SK-N-SH treated with all-trans-retinoic acid at 6 μM for 48 hours (cell line): ENCODE results near the gene C1RL.

Source experiments
- CSDC2 ChIP-seq: fragments of 250-450 bp; sonication (Bioruptor Pico); IDR thresholded peaks from 2 replicates; pipeline ENCODE4 v1.5.0; 2020; ENCODE audit warnings: mild to moderate bottlenecking, moderate library complexity
- ESRRG ChIP-seq: fragments of 250-450 bp; sonication (Bioruptor Pico); IDR thresholded peaks from 2 replicates; pipeline ENCODE4 v1.6.1; 2021; ENCODE audit warnings: mild to moderate bottlenecking
- OSR1 ChIP-seq: fragments of 250-450 bp; sonication (Bioruptor Pico); IDR thresholded peaks from 2 replicates; pipeline ENCODE4 v1.8.0; 2022; ENCODE audit warnings: moderate library complexity, mild to moderate bottlenecking, inconsistent platforms
- PATZ1 ChIP-seq: fragments of 250-450 bp; sonication (Bioruptor Pico); IDR thresholded peaks from 2 replicates; pipeline ENCODE4 v1.8.0; 2020; ENCODE audit warnings: mild to moderate bottlenecking, moderate library complexity, borderline replicate concordance
- POU6F1 ChIP-seq: fragments of 250-450 bp; sonication (Bioruptor Pico); IDR thresholded peaks from 2 replicates; pipeline ENCODE4 v1.8.0; 2021; ENCODE audit warnings: low read depth, mild to moderate bottlenecking, moderate library complexity, borderline replicate concordance
- PPARA ChIP-seq: fragments of 250-450 bp; sonication (Bioruptor Pico); IDR thresholded peaks from 2 replicates; pipeline ENCODE4 v1.5.0; 2020; ENCODE audit warnings: mild to moderate bottlenecking, borderline replicate concordance
- RARB ChIP-seq: fragments of 250-450 bp; sonication (Bioruptor Pico); IDR thresholded peaks from 2 replicates; pipeline ENCODE4 v1.8.0; 2021; ENCODE audit warnings: mild to moderate bottlenecking, moderate library complexity
- SNAI2 ChIP-seq: fragments of 250-450 bp; sonication (Bioruptor Pico); IDR thresholded peaks from 2 replicates; pipeline ENCODE4 v1.5.0; 2020; ENCODE audit warnings: mild to moderate bottlenecking, moderate library complexity
- TCF4 ChIP-seq: fragments of 250-450 bp; sonication (Bioruptor Pico); IDR thresholded peaks from 2 replicates; pipeline ENCODE4 v1.8.0; 2021; ENCODE audit warnings: mild to moderate bottlenecking, moderate library complexity, borderline replicate concordance
- ZFP3 ChIP-seq: fragments of 250-450 bp; sonication (Bioruptor Pico); IDR thresholded peaks from 2 replicates; pipeline ENCODE4 v1.5.0; 2020; ENCODE audit warnings: mild to moderate bottlenecking, moderate library complexity
- ZFP30 ChIP-seq: fragments of 450-650 bp; formaldehyde crosslinking; IDR thresholded peaks from 2 replicates; pipeline ENCODE4 v1.5.0; 2022; ENCODE audit warnings: mild to moderate bottlenecking, moderate library complexity
- ZNF8 ChIP-seq: fragments of 450-650 bp; formaldehyde crosslinking; IDR thresholded peaks from 2 replicates; pipeline ENCODE4 v1.5.0; 2020; ENCODE audit warnings: mild to moderate bottlenecking, moderate library complexity

GRCh38 chr12:7058163-7058845 is 50.7 kb downstream of the C1RL start:
- TF ChIP-seq ZNF8 (no peak), TCF4 (CRISPR knock-in tag) (no peak), CSDC2 (CRISPR knock-in tag) (no peak), RARB (CRISPR knock-in tag) (no peak), ZFP3 (CRISPR knock-in tag) (no peak), ZFP30 (no peak), PATZ1 (CRISPR knock-in tag) (no peak), POU6F1 (no peak), ESRRG (no peak), OSR1 (CRISPR knock-in tag) (no peak), SNAI2 (CRISPR knock-in tag) (no peak), PPARA (CRISPR knock-in tag) (no peak)
